HEK293T (cell line): ENCODE measurements around the gene TCERG1L.

Experiments
- BHLHE40 ChIP-seq: fragments of 450-650 bp; IDR thresholded peaks from 2 replicates; pipeline ENCODE4 v1.6.1; 2016; ENCODE audit warnings: mild to moderate bottlenecking, moderate library complexity, borderline replicate concordance
- TARDBP ChIP-seq: fragments of 450-650 bp; IDR thresholded peaks from 2 replicates; pipeline ENCODE4 v1.6.1; 2016

DNA sequence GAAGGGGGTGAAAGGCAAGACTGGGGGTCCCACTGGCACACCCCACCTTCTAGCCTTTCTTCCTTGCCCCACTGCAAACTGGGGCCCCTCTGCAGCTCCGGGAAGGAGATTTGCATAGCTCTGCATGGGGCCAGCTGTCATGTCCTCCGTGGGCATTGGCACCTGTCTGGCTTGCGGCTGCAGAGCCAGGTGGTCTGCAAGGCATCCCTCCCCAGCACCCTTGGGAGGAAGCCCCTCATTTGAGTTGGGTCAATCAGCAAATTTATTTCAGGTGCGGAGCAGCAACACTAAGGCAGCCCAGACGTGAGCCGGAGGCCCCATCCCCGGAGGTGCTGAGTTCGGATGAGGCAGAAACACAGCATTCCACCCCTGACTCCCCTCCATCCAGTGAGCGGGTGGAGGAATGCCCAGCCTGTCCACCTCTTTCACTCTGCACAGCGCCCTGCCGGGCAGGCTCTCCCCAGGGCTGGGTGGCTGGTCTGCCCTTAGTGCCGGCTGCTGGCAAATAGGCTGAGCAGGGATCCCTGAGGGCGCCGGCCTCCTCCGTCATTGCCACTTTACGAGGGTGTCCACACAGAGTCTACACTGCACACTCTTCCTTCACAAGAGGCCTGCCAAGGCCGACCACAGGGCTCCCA, 143.2 kb downstream of the TCERG1L start:
- TF ChIP-seq BHLHE40 (no peak), TARDBP (no peak)
